ENCODE measurements around the gene NCS1. TPM values are rescaled to one million over a fixed set of nuclear protein-coding genes. Genes with fewer than 3 reads are reported as not detected.

The NCS1 gene
- total RNA-seq, 4 donors from 2014 or later, result 105 to 231 (median 127) TPM

DNA sequence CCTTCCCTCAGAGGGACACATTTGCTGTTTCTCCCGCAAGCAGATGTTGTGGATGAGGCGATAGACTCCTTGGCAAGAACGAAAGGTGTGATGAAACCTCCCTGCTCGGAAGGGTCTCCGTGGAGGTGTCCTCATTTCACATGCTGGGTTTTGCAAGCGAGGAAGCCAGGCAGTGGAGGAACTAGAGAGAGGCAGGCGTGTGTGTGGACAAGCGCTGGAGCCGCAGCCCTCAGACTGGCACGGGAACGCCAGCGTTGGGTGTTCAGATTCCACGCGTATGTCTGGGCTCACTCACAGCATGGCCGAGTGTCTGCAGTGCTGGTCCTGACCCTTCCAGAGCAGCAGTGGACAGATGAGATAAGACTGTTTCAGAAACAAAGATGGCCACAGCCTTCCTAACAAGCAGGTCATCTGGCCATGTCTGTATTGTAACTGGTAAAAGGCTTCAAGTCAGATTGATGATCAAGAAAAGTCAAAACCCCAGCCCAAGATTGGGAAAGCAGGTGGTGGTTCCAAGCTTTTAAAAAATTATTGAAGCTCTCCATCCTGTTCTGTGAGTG lies 35.0 kb upstream of the NCS1 start:
- Histone ChIP-seq H3K27ac (peak overlapping the region in 1 of 4 donors; percentile 81), H3K27me3 (no peaks in the 10 kb centered on the region), H3K4me1 (peaks cover 0 to 33% (median 10%) of the 10 kb centered on the region in 3 donors), H3K4me3 (no peak overlapping the region), H3K36me3 (peaks cover 0 to 49% of the 10 kb centered on the region in 2 donors), H3K9me3 (no peaks in the 10 kb centered on the region)
- ATAC-seq, result no peak
- WGBS, 2 donors (ENCODE audit: low coverage in 1 of 2), result 70 to 93% methylated on average over 2 to 3 of the region's 15 CpGs
- TF ChIP-seq, protein P1, sequence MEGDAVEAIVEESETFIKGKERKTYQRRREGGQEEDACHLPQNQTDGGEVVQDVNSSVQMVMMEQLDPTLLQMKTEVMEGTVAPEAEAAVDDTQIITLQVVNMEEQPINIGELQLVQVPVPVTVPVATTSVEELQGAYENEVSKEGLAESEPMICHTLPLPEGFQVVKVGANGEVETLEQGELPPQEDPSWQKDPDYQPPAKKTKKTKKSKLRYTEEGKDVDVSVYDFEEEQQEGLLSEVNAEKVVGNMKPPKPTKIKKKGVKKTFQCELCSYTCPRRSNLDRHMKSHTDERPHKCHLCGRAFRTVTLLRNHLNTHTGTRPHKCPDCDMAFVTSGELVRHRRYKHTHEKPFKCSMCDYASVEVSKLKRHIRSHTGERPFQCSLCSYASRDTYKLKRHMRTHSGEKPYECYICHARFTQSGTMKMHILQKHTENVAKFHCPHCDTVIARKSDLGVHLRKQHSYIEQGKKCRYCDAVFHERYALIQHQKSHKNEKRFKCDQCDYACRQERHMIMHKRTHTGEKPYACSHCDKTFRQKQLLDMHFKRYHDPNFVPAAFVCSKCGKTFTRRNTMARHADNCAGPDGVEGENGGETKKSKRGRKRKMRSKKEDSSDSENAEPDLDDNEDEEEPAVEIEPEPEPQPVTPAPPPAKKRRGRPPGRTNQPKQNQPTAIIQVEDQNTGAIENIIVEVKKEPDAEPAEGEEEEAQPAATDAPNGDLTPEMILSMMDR (IDR thresholded peaks at IDR 0.05), result no peak
- TF ChIP-seq POLR2A (IDR thresholded peaks at IDR 0.05) (no peak), POLR2AphosphoS5 (IDR thresholded peaks at IDR 0.05) (no peak), EP300 (IDR thresholded peaks at IDR 0.05) (no peak)

DNA sequence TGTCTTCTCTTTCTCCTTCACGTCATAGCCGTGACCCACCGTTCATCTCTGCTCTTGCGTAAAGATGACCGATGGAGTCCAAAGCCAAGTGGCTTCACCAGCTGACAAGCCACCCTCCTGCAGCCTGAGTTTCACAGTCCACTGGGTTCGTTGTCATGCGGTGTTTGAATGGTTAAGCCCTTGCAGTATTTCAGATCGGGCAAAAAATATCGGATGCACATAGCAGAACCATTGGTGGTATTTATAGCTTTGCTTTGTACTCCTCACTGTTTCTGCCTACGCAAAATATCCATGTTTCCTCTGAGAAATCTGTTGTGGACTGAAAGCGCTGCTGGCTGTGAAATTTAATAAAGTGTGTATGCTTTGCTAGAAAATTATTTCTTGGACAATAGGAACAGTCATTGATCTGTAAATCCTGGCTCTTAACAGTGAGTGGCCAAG lies 34.5 kb upstream of the NCS1 start:
- Histone ChIP-seq H3K27ac (peak overlapping the region in 3 of 4 donors; percentile 70 to 81 (median 74)), H3K4me3 (no peak overlapping the region), H3K4me1 (peaks cover 0 to 33% (median 10%) of the 10 kb centered on the region in 3 donors), H3K27me3 (no peaks in the 10 kb centered on the region), H3K36me3 (peaks cover 0 to 46% of the 10 kb centered on the region in 2 donors), H3K9me3 (no peaks in the 10 kb centered on the region)
- 86 to 97% methylated on average over 4 to 11 of the region's 11 CpGs for WGBS, 2 donors (ENCODE audit: low coverage in 1 of 2)
- TF ChIP-seq POLR2A (IDR thresholded peaks at IDR 0.05) (no peak), POLR2AphosphoS5 (IDR thresholded peaks at IDR 0.05) (no peak), EP300 (IDR thresholded peaks at IDR 0.05) (no peak)
- TF ChIP-seq, protein P1 (IDR thresholded peaks at IDR 0.05), result no peak
- ATAC-seq, result no peak

DNA sequence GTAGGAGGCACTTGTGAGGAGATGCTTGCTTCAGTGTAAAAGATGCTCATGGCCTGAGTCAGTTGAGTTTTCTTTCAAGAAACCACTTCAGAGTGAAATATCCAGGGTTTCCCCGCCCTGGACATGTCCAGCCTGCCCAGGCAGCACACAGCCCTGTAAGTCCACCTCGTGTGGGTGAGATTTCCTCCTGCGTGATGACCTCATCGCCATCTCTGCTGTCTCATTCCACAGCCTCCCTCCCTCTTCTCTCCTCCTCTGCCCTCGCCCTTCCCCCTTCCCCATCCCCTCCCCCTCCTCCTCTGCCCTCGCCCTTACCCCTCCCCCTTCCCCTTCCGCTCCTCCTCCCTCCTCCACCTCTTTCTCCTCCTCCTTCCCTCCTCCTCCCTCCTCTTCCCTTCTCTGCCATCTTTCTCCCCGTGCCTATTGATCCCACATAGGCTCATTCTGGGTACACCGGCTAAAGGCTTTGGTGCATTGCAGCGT lies 34.0 kb upstream of the NCS1 start:
- H3K4me3 ChIP-seq, result no peak overlapping the region
- H3K36me3 ChIP-seq, result peaks cover 0 to 40% of the 10 kb centered on the region in 2 donors
- peaks cover 0 to 36% (median 10%) of the 10 kb centered on the region in 3 donors for H3K4me1 ChIP-seq
- peak; percentile 64 for ATAC-seq
- no peaks in the 10 kb centered on the region for H3K27me3 ChIP-seq
- 17 to 21% methylated on average over 4 to 6 of the region's 10 CpGs for WGBS, 2 donors (ENCODE audit: low coverage in 1 of 2)
- TF ChIP-seq EP300 (IDR thresholded peaks at IDR 0.05), result no peak
- TF ChIP-seq, protein P1 (IDR thresholded peaks at IDR 0.05), result no peak
- no peak for TF ChIP-seq POLR2A (IDR thresholded peaks at IDR 0.05)
- TF ChIP-seq POLR2AphosphoS5 (IDR thresholded peaks at IDR 0.05), result no peak
- no peaks in the 10 kb centered on the region for H3K9me3 ChIP-seq
- peak overlapping the region; percentile 37 to 81 (median 72) for H3K27ac ChIP-seq

DNA sequence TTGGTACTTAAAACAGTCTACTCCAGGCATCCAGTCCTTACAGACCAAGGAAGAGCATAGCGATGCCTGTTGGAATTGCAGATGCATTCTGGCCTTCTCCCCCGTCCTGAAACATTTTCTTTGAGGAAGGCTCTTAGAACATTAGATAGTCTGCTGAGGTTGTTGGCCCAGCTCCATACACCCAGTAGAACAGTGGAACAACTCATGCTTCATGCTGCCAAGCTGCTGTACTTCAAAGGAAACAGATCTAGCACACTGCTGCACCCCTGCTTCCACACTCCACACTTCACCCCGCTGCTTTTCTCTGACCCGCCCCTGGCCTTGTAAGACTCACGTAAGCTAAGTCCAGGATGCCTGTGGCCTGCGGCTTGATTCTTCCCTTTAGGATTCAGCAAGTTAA lies 33.4 kb upstream of the NCS1 start:
- peaks cover 0 to 42% (median 10%) of the 10 kb centered on the region in 3 donors for H3K4me1 ChIP-seq
- peaks cover 0 to 34% of the 10 kb centered on the region in 2 donors for H3K36me3 ChIP-seq
- WGBS, 2 donors (ENCODE audit: low coverage in 1 of 2), result 0 to 18% methylated on average over 2 to 6 of the region's 6 CpGs
- H3K4me3 ChIP-seq, result no peak overlapping the region
- H3K27ac ChIP-seq, result peak overlapping the region; percentile 19 to 81 (median 72)
- H3K9me3 ChIP-seq, result no peaks in the 10 kb centered on the region
- no peaks in the 10 kb centered on the region for H3K27me3 ChIP-seq
- no peak for TF ChIP-seq EP300 (IDR thresholded peaks at IDR 0.05)
- TF ChIP-seq, protein P1 (IDR thresholded peaks at IDR 0.05), result peak in 1 of 4 experiments; percentile 29
- TF ChIP-seq POLR2A (IDR thresholded peaks at IDR 0.05), result no peak
- peak; percentile 74 for TF ChIP-seq POLR2AphosphoS5 (IDR thresholded peaks at IDR 0.05)
- peak; percentile 91 for ATAC-seq

DNA sequence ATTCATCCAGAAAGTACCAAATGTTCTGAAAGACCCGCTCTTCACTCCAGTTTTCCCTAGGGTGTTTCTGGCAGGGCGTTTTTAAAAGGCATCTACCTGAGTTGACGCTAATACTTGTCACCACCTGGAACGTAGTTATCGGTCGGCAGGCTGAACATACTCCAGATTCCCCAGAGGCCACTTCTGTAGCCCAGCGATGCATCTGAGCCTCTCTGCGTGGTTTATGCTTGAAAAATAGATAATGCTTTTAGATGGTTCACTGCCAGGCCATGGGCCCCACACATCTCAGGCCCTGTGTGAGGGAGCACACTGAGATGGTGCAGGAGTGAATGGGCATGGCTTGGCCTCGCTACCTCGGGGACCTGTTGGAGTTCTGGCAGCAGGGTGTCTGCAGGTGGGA lies 33.0 kb upstream of the NCS1 start:
- Histone ChIP-seq H3K4me1 (peaks cover 0 to 47% (median 10%) of the 10 kb centered on the region in 3 donors), H3K9me3 (no peaks in the 10 kb centered on the region), H3K36me3 (peaks cover 0 to 31% of the 10 kb centered on the region in 2 donors), H3K27ac (peak overlapping the region; percentile 19 to 81 (median 72)), H3K27me3 (no peaks in the 10 kb centered on the region), H3K4me3 (no peak overlapping the region)
- WGBS, 2 donors (ENCODE audit: low coverage in 1 of 2), result 28 to 68% methylated on average over 5 to 10 of the region's 10 CpGs
- no peak for ATAC-seq
- TF ChIP-seq, protein P1 (IDR thresholded peaks at IDR 0.05), result no peak
- no peak for TF ChIP-seq EP300 (IDR thresholded peaks at IDR 0.05)
- no peak for TF ChIP-seq POLR2A (IDR thresholded peaks at IDR 0.05)
- TF ChIP-seq POLR2AphosphoS5 (IDR thresholded peaks at IDR 0.05), result no peak

Data from gastroesophageal sphincter (tissue), 4 donors.